ENCODE data around the gene CCDC137. TPM values are rescaled to one million over a fixed set of nuclear protein-coding genes. Genes with fewer than 3 reads are reported as not detected.

Gene CCDC137
- total RNA-seq, 1 donor from 2014 or later, result 25.6 TPM

DNA sequence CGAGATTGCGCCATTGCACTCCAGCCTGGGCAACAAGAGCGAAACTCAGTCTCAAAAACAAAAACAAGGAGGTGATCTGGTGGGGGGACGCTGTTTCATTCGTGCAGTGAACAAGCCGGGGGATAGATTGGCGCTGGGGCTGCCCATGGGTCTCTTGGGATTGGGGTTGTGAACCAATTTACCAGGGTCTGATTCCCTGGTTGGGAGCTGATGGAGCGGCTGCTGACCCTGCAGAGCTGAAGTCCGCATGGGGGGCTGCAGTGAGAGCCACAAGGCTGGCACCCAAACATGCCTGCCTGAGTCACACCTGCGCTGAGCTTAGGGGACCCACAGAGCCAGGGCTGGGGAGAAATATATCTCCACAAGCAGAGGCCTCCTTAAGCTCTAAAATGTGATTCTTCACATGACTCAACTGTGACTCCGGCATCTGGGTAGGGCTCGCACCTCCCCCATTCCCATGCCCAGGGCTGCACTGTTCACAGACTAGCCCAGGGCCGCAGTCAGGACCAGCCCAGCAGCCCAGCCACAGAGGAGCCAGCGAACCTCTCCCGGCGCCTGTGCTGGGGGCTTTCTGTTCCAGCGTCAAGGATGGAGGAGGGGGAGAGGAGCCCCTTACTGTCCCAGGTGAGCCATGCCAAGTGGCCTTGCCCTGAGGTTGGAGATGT lies 24.6 kb upstream of the CCDC137 start:
- H3K27me3 ChIP-seq (ENCODE audit: control insufficient read depth, insufficient read depth, low read length), result peaks cover 4% of the 10 kb centered on the region
- TF ChIP-seq CTCF (IDR thresholded peaks at IDR 0.05; ENCODE audit: insufficient read depth, low read length, poor library complexity, severe bottlenecking), result no peak
- no peaks in the 10 kb centered on the region for H3K36me3 ChIP-seq (ENCODE audit: control insufficient read depth, insufficient read depth, low read length)
- DNase-seq (ENCODE audit: low read depth), result no peak
- H3K4me3 ChIP-seq (ENCODE audit: low read depth, low read length), result no peak overlapping the region

DNA sequence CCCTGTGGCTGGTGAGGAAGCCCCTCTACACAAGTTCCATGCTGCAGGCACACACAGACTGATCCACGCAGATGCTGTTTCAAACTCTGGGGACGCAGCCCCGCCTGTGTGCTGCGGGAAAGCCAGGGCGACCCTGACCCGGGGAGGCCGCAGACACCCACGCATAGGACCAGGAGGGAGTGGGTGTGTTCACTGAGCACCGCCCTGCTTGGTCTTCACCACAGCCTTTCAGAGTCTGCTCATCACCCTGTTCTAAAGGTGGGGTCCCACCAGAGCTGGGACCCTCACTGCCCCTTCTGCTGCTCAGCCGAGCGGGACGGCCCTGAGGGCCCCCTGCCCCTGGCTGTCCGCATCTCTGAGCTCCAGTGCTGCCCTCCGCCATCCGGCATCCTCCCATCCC lies 22.0 kb upstream of the CCDC137 start:
- no peaks in the 10 kb centered on the region for H3K36me3 ChIP-seq (ENCODE audit: control insufficient read depth, insufficient read depth, low read length)
- no peak overlapping the region for H3K4me3 ChIP-seq (ENCODE audit: low read depth, low read length)
- no peak for TF ChIP-seq CTCF (IDR thresholded peaks at IDR 0.05; ENCODE audit: insufficient read depth, low read length, poor library complexity, severe bottlenecking)
- no peak for DNase-seq (ENCODE audit: low read depth)
- peaks cover 24% of the 10 kb centered on the region for H3K27me3 ChIP-seq (ENCODE audit: control insufficient read depth, insufficient read depth, low read length)

DNA sequence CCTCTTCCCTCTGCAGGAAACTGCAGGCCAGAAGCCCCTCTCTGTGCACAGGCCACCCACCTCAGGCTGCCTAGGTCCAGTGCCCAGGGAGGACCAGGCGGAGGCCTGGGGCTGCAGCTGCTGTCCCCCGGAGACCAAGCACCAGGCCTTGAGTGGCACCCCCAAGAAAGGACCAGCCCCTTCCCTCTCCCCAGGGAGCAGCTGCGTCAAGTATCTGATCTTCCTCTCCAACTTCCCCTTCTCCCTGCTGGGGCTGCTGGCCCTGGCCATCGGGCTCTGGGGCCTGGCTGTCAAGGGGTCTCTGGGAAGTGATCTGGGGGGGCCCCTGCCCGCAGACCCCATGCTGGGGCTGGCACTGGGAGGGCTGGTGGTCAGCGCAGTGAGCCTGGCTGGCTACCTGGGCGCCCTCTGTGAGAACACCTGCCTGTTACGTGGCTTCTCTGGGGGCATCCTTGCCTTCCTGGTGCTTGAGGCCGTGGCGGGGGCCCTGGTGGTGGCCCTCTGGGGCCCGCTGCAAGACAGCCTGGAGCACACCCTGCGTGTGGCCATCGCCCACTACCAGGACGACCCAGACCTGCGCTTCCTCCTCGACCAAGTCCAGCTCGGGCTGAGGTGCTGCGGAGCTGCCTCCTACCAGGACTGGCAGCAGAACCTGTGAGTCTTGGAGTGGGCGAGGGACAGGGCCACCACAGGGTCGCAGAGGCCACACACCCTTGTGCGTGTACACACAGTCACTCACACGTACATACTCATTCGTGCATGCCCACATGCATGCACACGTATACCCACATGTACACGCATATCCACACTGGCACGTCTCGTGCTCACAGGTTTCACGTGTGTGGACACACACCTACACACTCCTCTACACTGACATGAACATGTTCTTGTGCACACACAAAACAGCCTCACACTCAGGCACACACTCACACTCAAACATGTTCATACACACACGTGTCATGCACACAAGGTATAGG lies 21.3 kb upstream of the CCDC137 start:
- no peaks in the 10 kb centered on the region for H3K36me3 ChIP-seq (ENCODE audit: control insufficient read depth, insufficient read depth, low read length)
- peaks cover 24% of the 10 kb centered on the region for H3K27me3 ChIP-seq (ENCODE audit: control insufficient read depth, insufficient read depth, low read length)
- TF ChIP-seq CTCF (IDR thresholded peaks at IDR 0.05; ENCODE audit: insufficient read depth, low read length, poor library complexity, severe bottlenecking), result no peak
- H3K4me3 ChIP-seq (ENCODE audit: low read depth, low read length), result no peak overlapping the region
- no peak for DNase-seq (ENCODE audit: low read depth)

- H3K36me3 ChIP-seq (ENCODE audit: control insufficient read depth, insufficient read depth, low read length), result no peaks in the 10 kb centered on the region
- no peak for DNase-seq (ENCODE audit: low read depth)
- TF ChIP-seq CTCF (IDR thresholded peaks at IDR 0.05; ENCODE audit: insufficient read depth, low read length, poor library complexity, severe bottlenecking), result no peak
- H3K27me3 ChIP-seq (ENCODE audit: control insufficient read depth, insufficient read depth, low read length), result peaks cover 24% of the 10 kb centered on the region
- H3K4me3 ChIP-seq (ENCODE audit: low read depth, low read length), result no peak overlapping the region
These were observed 19.5 kb upstream of the CCDC137 start for GRCh38 chr17:81646869-81647600.

DNA sequence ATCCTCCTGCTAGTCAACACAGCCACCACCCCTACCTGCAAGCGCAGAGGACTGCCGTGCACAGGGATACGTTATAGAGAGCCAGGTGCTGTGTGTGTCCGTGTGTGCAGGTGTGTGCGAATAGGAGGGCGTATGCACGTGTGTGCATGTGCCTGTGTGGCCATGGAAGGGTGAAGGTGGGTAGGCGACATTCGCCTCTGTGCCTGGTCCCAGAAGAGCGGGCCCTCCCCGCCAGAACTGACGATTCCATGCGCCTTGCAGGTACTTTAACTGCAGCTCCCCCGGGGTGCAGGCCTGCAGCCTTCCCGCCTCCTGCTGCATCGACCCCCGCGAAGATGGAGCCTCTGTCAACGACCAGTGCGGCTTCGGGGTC lies 18.9 kb upstream of the CCDC137 start:
- DNase-seq (ENCODE audit: low read depth), result no peak
- TF ChIP-seq CTCF (IDR thresholded peaks at IDR 0.05; ENCODE audit: insufficient read depth, low read length, poor library complexity, severe bottlenecking), result no peak
- Histone ChIP-seq H3K36me3 (ENCODE audit: control insufficient read depth, insufficient read depth, low read length) (no peaks in the 10 kb centered on the region), H3K27me3 (ENCODE audit: control insufficient read depth, insufficient read depth, low read length) (peaks cover 24% of the 10 kb centered on the region), H3K4me3 (ENCODE audit: low read depth, low read length) (no peak overlapping the region)

All from kidney epithelial cell (primary cell).